Measurements from ENCODE around the gene RAD50.
A peak's percentile ranks its signal among the peaks of the same experiment; 100 is the strongest.

Gene RAD50

GRCh38 chr5:132637241-132637640 lies 80.5 kb downstream of the RAD50 start:
- no peak for DNase-seq

DNA sequence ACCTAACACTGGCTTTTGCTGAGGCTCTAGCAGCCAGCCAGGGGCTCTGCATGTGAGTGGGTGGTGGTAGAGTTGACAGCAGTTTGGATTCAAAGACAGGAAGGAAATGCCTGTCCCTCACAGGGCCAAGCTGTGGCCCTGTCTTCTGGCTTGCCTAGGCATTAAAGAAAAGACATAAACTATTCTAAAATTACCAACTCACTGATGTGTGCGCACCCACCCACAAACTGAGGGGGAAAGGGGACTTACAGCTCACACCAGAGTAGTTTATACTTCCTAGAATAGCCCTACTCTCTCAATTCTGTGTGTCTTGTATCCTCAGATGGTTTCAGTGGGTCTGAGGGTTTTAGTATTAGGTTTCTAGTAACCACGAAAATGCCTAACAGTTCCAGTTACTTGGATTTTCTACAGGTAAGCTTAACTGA lies 82.9 kb downstream of the RAD50 start:
- DNase-seq: peak in 1 of 2 donors; percentile 22

GRCh38 chr5:132640613-132641012 lies 83.8 kb downstream of the RAD50 start:
- no peak for DNase-seq

- DNase-seq: peak; percentile 30 to 41
Measured at GRCh38 chr5:132641241-132641723, 84.5 kb downstream of the RAD50 start.

DNA sequence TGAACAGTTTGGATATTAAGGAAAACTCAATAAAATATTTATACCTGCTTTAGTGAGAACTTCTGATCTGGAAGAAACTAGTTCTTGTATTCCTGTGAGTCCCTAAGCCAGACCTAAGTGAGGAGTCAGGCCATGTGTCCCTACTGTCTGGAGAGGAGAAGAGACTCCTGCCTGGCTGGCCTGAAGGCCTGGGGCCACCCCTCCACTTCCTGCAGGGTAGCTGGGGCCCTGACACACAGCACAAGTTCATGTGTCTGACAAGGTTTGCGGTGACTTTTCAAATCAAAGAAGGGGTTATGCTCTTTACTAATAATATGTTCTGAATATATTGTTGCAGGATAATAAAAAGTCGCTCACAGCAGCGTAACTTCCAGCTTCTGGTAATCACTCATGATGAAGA lies 85.1 kb downstream of the RAD50 start:
- DNase-seq: peak in 1 of 2 donors; percentile 33

DNA sequence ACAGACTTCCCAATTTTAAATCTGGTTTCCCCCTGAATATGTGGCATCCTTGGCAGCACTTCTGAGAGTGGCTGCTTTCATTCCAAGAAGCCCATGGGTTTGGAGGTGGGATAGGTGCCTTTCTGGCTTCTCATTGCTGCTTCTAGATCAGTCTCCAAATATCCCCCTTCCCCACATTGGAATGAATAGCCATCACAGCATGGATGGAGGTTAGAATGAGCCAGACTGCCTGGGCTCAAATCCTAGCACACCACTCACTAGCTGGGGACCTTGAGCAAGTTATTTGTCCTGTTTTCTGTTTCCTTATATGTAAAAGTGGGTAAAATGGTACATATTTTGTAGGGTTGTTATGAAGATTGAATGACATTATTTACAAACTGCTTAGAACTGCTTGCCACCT lies 87.4 kb downstream of the RAD50 start:
- no peak for DNase-seq

- DNase-seq: no peak
Measured at GRCh38 chr5:132646583-132647266, 89.9 kb downstream of the RAD50 start.

GRCh38 chr5:132647473-132647872 lies 90.7 kb downstream of the RAD50 start:
- no peak for DNase-seq

GRCh38 chr5:132648355-132648754 lies 91.6 kb downstream of the RAD50 start:
- DNase-seq: no peak

GRCh38 chr5:132651838-132652469 lies 95.2 kb downstream of the RAD50 start:
- no peak for DNase-seq

DNA sequence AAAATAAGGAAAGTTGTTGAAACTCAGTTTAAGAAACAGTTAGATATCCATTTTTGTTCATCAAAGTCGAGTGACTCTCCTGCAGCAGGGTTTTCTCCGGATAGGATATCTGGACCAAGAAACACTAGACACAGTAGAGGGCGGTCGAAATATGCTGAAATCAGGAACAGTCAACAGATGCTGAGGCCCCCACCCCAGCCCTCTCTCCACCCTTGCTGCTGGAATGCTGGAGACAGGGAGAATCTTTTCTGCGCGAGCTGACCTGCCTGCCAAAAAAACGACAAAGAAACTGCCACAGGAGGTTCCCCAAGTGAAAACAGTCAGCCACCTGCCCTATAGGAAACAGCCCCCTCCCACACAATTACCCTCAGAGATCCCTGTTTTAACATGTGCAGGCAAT lies 96.9 kb downstream of the RAD50 start:
- DNase-seq: no peak

DNA sequence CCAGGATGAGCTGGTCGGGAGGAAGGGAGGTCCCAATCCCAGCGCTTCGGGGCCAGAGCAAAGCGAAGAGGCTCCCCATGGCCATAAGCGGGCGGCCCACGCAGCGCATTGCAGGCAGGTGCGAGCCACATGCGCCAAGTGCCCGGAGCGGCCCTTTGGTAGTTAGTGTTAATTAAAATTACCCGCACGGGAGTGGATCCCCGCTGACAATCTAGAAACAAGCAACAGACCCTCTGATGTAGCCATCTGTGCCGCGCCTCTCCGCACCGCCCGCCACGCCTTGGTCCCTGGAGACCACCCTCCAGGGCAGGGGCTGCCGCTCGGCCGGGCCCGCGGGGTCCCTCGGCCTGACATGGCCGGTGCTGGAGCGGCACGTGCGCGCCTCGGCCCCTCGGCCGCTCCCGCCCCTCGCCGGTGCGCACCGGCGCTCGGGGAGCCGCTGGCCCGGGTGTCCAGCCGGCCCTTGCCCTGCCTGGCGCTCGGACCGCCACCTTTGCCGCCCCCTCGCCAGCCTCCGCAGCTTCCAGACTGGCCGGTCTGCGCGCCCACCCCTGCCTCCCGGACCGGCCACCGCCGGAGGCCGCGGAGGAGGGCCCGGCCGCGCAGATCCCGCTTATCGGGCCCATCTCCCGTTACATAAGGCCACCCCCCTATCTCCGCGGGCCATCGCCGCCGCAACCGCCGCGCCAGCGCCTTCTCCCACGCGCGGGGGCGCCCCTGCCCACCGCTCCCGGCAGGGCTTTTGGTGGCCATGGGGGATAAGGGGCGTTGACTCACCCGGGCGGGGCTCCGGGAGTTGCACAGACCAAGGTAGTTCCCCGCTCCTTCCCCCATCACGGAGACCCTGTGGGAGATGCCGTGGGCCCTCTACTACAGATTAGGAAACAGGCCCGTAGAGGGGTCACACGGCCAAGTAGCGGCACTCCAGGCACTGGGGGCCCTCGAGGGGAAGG lies 99.3 kb downstream of the RAD50 start:
- DNase-seq: peak; percentile 46 to 58

GRCh38 chr5:132656774-132657355 lies 100.1 kb downstream of the RAD50 start:
- no peak for DNase-seq

DNA sequence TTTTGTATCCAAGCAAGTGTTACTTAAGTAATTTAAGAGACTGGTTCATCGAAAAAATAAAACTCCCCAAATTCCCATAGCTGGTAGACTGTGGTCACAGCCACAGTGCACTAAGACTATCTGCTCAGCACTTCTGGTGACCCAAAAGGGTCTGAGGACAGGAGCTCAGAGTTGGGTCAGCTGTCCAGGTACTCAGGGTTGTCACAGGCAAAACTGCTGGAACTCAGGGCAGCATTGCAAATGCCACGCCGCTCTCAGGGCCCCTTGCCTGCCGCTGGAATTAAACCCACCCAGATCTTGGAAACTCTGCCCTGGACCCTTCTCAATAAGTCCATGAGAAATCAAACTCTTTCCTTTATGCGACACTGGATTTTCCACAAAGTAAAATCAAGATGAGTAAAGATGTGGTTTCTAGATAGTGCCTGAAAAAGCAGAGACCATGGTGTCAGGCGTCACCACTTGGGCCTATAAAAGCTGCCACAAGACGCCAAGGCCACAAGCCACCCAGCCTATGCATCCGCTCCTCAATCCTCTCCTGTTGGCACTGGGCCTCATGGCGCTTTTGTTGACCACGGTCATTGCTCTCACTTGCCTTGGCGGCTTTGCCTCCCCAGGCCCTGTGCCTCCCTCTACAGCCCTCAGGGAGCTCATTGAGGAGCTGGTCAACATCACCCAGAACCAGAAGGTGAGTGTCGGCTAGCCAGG lies 101.1 kb downstream of the RAD50 start, which contains the start of gene IL13:
Gene IL13, plus strand, starts transcription at position 498 of the 705 bp plus-strand sequence. Its CDS starts 14 bp downstream, at position 512.
- DNase-seq: no peak

GRCh38 chr5:132658381-132659302 lies 101.9 kb downstream of the RAD50 start:
- DNase-seq: no peak

DNA sequence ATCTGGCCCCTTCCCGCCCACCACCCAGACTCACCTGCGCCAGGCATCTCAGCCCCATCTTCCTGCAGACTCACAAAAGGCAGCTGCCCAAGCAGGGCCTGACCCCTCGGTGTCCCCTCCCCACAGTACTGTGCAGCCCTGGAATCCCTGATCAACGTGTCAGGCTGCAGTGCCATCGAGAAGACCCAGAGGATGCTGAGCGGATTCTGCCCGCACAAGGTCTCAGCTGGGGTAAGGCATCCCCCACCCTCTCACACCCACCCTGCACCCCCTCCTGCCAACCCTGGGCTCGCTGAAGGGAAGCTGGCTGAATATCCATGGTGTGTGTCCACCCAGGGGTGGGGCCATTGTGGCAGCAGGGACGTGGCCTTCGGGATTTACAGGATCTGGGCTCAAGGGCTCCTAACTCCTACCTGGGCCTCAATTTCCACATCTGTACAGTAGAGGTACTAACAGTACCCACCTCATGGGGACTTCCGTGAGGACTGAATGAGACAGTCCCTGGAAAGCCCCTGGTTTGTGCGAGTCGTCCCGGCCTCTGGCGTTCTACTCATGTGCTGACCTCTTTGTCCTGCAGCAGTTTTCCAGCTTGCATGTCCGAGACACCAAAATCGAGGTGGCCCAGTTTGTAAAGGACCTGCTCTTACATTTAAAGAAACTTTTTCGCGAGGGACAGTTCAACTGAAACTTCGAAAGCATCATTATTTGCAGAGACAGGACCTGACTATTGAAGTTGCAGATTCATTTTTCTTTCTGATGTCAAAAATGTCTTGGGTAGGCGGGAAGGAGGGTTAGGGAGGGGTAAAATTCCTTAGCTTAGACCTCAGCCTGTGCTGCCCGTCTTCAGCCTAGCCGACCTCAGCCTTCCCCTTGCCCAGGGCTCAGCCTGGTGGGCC lies 103.1 kb downstream of the RAD50 start:
- no peak for DNase-seq

DNA sequence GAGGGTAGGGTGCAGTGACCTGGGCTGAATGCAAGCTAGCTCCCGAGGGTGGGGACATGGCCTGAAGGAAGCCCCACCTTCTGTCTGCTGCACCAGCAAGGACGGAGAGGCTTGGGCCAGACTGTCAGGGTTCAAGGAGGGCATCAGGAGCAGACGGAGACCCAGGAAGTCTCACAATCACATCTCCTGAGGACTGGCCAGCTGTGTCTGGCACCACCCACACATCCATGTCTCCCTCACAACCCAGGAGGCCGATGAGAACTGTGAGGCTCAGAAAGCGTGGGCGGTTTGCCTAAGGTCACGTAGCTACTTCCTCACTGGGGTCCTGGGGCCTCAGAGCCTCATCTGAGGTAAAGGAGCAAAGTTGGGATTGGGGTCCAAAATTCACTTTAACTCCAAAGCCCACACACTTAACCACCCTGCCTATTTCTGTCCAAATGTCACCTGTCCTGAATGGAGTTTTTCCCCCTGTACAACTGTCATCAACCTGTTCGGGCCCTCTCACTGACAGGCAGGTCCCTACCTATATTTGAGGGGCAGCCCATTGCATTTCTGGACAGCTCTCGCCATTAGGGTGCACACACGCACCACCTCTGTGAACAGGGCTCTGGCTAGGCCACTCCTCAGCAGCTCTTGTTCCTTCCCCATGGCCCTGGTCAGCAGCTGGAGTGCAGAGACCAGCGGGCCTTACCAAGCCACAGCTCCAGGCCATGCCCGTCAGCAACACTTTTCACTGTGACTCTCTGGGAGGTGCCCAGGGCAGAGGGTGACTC lies 104.6 kb downstream of the RAD50 start:
- no peak for DNase-seq

- DNase-seq: no peak
Measured at GRCh38 chr5:132662004-132662401, 105.2 kb downstream of the RAD50 start.
